Anterior cingulate cortex (tissue), 58 donors: Measurements from ENCODE around the gene CSH1.
"Not testable (repeated sequence)": the region's sequence is repeated elsewhere in the genome, so short reads cannot be mapped to it uniquely, and the experiment has no call there.

Source experiments
- DNase-seq, 58 donors: peaks; one replicate each; lab custom pipeline; 2025; lab: John Stamatoyannopoulos, UW

The CSH1 gene

DNA sequence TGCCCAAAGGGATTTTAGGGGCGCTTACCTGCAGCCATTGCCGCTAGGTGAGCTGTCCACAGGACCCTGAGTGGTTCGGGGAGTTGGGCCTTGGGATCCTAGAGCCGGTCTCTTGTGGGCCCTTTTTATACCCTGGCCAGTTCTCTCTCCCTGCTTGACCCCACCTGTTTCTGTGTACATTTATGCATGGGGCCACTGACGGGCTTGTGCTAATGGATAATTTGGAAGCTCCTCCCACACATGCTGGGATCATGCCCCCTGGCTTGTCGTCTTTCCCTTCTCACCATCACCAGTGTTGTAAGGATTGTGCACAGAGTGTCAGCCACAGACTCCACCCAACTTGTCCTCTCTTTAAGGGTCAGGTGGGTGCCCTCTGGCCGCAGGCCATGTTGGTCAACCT, 22.8 kb downstream of the CSH1 start, which contains the start of gene CSH2:
Gene CSH2, minus strand, starts transcription at position 101 of the 400 bp plus-strand sequence. Its CDS starts 63 bp downstream, at position 38.
- not testable (repeated sequence) for DNase-seq

DNA sequence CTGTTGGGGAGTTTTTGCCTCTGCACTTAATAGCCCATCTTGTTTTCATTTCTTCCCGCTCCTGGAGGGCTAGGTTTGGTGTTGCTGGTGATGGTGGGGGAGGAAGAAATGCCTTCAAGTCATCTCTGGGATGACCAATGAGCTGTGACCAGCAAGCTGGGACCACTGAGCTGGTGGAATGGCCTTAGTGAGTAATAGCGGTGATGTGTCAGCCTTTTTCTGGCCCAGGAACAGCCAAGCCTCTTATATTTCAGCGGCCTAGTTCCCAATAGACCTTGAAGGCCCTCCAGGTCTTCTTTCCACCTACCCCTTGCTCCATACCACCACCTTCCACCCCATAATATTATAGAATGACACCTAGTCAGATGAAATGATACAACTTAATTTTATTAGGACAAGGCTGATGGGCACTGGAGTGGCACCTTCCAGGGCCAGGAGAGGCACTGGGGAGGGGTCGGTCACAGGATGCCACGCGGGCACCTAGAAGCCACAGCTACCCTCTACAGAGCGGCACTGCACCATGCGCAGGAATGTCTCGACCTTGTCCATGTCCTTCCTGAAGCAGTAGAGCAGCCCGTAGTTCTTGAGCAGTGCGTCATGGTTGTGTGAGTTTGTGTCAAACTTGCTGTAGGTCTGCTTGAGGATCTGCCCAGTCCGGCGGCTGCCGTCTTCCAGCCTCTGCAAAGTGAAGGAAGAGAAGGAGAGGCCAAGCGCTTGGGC, 24.6 kb downstream of the CSH1 start:
- not testable (repeated sequence) for DNase-seq

GRCh38 chr17:63870292-63870665, 26.1 kb downstream of the CSH1 start:
- not testable (repeated sequence) for DNase-seq

- not testable (repeated sequence) for DNase-seq
Observed at GRCh38 chr17:63869491-63870291, 26.7 kb downstream of the CSH1 start.

DNA sequence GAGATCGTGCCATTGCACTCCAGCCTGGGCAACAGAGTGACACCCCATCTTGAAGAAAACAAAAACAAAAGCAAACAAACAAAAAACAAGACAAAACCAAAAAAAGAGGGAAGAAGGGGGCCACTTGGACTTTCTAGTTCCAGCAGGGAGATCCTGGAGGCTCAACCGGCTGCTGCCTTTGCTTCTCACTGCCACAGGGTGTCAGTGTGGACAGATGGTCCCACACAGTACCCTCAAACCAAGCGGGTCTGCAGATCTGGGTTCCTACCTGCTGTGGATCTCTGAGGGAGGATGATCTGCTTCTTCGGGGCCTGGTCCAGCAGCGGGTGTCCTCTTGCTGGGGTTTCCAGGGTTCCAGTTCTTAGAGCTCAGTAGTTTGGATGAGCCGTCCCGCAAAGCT, 29.7 kb downstream of the CSH1 start:
- not testable (repeated sequence) for DNase-seq

- no peak for DNase-seq
Observed at GRCh38 chr17:63859257-63859656, 37.1 kb downstream of the CSH1 start.

DNA sequence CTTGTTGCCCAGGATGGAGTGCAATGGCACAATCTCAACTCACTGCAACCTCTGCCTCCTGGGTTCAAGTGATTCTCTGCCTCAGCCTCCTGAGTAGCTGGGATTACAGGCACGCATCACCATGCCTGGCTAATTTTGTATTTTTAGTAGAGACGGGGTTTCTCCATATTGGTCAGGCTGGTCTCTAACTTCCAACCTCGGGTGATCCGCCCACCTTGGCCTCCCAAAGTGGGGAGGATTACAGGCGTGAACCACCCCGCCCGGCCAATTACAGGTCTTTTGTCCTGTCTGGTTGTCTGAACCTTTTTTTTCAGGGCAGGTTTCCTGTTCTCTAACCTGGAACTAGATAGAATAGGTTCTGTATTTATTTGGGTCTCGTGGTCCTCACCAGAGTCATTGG, 39.9 kb downstream of the CSH1 start:
- not testable (repeated sequence) for DNase-seq

- DNase-seq, result no peak
Observed at GRCh38 chr17:63855185-63855584, 41.2 kb downstream of the CSH1 start.

- DNase-seq, result no peak
Observed at GRCh38 chr17:63854709-63855108, 41.7 kb downstream of the CSH1 start.

DNA sequence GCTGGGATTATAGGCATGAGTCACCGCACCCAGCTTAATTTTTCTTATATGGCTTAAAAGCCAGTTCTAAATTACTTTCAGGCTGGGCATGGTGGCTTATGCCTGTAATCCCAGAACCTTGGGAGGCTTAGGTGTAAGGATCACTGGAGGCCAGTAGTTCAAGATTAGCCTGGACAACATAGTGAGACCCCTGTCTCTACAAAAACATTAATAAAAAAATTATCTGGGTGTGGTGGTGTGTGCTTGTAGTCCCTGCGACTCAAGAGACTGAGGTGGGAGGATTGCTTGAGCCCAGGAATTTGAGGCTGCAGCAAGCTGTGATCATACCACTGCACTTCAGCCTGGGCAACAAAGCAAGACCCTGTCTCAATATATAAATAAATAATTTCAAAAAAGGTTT, 43.1 kb downstream of the CSH1 start:
- DNase-seq, result no peak

- no peak for DNase-seq
Observed at GRCh38 chr17:63850401-63850800, 46.0 kb downstream of the CSH1 start.

GRCh38 chr17:63848834-63849689, 47.3 kb downstream of the CSH1 start:
- DNase-seq, result peak; percentile 39 to 92 (median 80)

DNA sequence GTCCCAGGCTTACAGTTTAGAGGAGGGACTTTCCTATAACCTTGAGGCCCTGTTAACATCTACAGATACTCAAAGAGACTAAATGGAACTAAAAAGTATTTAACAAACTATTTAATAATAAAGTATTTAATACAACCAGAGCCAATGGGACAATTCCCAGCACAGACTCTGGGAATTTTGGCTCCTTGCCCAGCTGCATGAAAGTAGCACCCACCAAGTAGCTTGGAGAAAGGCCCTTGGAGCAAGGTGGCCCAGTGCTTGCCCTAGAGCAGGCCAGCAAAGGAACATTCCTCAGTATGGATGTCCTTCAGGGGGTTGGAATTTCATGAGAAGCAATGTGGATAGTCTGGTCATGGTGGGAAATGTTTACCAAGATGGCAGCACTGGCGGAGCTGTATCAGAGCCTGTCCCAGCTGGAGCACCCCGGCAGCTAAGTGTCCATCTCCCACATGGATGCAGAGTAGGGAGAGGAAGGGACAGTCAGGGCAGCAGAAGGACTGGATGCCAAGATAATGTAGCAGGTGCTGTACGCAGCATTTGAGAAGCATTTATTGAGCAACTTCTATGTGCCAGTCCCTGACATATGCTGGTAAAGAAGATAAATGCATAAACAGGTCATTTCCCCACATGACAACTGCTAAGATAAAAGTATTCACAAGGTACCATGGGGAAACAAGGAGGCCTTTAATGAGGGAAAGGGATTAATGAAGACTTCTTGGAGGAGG, 48.7 kb downstream of the CSH1 start:
- no peak for DNase-seq

DNA sequence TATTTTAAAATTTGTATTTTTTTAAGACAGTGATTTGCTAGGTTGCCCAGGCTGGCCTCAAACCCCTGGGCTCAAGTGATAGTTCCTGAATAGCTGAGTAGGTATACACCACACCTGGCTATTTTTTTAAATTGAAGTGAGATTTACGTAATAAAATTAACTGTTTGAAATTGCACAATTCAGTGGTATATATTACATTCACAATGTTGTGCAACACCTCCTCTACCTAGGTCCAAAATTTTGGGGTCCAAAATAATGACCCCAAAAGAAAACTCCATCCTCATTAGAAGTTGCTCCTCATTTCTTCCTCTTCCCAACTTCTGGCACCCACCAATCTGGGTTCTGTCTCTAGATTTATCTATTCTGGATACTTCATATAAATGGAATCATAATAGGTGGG, 50.9 kb downstream of the CSH1 start:
- DNase-seq, result no peak
